ENCODE measurements around the gene PMM2. TPM values are rescaled to one million over a fixed set of nuclear protein-coding genes. Genes with fewer than 3 reads are reported as not detected.

The PMM2 gene
- total RNA-seq, 2 donors from 2014 or later = 22.9 to 59.3 TPM

- no peak for TF ChIP-seq CTCF (IDR thresholded peaks at IDR 0.05)
- ATAC-seq (ENCODE audit: insufficient number of reproducible peaks, low FRiP score, low read depth) (no peak), DNase-seq (ENCODE audit: low spot score) (no peak)
- Histone ChIP-seq H3K27me3 (replicated peaks; ENCODE audit: insufficient read depth) (no peaks in the 10 kb centered on the region), H3K4me1 (ENCODE audit: control insufficient read depth in 1 of 2, low read depth in 2 of 2) (peaks cover 0 to 10% of the 10 kb centered on the region in 2 donors), H3K4me3 (no peak overlapping the region), H3K9me3 (no peaks in the 10 kb centered on the region), H3K27ac (no peak overlapping the region), H3K36me3 (peaks cover 4% of the 10 kb centered on the region)
Measured at GRCh38 chr16:8885674-8886592, 88.3 kb downstream of the PMM2 start.

- DNase-seq (ENCODE audit: low spot score) (no peak), ATAC-seq (ENCODE audit: insufficient number of reproducible peaks, low FRiP score, low read depth) (no peak)
- TF ChIP-seq CTCF (IDR thresholded peaks at IDR 0.05) = no peak
- H3K4me3 ChIP-seq = no peak overlapping the region
- no peaks in the 10 kb centered on the region for H3K9me3 ChIP-seq
- H3K4me1 ChIP-seq (ENCODE audit: control insufficient read depth in 1 of 2, low read depth in 2 of 2) = peaks cover 0 to 10% of the 10 kb centered on the region in 2 donors
- H3K27ac ChIP-seq = no peak overlapping the region
- peaks cover 12% of the 10 kb centered on the region for H3K36me3 ChIP-seq
- no peaks in the 10 kb centered on the region for H3K27me3 ChIP-seq (replicated peaks; ENCODE audit: insufficient read depth)
Measured at GRCh38 chr16:8886593-8887430, 89.2 kb downstream of the PMM2 start.

GRCh38 chr16:8887431-8887765 is 89.8 kb downstream of the PMM2 start:
- DNase-seq (ENCODE audit: low spot score) (no peak), ATAC-seq (ENCODE audit: insufficient number of reproducible peaks, low FRiP score, low read depth) (no peak)
- no peak overlapping the region for H3K4me3 ChIP-seq

GRCh38 chr16:8887952-8888560 is 90.4 kb downstream of the PMM2 start:
- no peak for TF ChIP-seq CTCF (IDR thresholded peaks at IDR 0.05)
- Histone ChIP-seq H3K27me3 (replicated peaks; ENCODE audit: insufficient read depth) (no peaks in the 10 kb centered on the region), H3K27ac (no peak overlapping the region), H3K4me3 (no peak overlapping the region), H3K36me3 (peaks cover 16% of the 10 kb centered on the region), H3K4me1 (ENCODE audit: control insufficient read depth in 1 of 2, low read depth in 2 of 2) (peaks cover 0 to 10% of the 10 kb centered on the region in 2 donors), H3K9me3 (no peaks in the 10 kb centered on the region)
- DNase-seq (ENCODE audit: low spot score) (no peak), ATAC-seq (ENCODE audit: insufficient number of reproducible peaks, low FRiP score, low read depth) (no peak)

More at GRCh38 chr16:8887431-8887765, 89.8 kb downstream of the PMM2 start:
- H3K9me3 ChIP-seq = no peaks in the 10 kb centered on the region
- TF ChIP-seq CTCF (IDR thresholded peaks at IDR 0.05) = no peak
- no peaks in the 10 kb centered on the region for H3K27me3 ChIP-seq (replicated peaks; ENCODE audit: insufficient read depth)
- H3K36me3 ChIP-seq = peaks cover 16% of the 10 kb centered on the region
- H3K27ac ChIP-seq = no peak overlapping the region
- peaks cover 0 to 10% of the 10 kb centered on the region in 2 donors for H3K4me1 ChIP-seq (ENCODE audit: control insufficient read depth in 1 of 2, low read depth in 2 of 2)

Measured in thoracic aorta (tissue), 2 donors.